Measurements from ENCODE around the gene RTEL1. TPM values are rescaled to one million over a fixed set of nuclear protein-coding genes. Genes with fewer than 3 reads are reported as not detected.

Gene RTEL1
- 5.1 and 11.7 TPM in 2 replicates for total RNA-seq

GRCh38 chr20:63657937-63658748, at the start of gene RTEL1:
RTEL1 (plus strand) TSS chr20:63658312; CDS start chr20:63659403, 1,091 bp downstream.

GRCh38 chr20:63626424-63627128, 31.5 kb upstream of the RTEL1 start, which contains the start of gene GMEB2:
GMEB2 (minus strand) TSS chr20:63627101; CDS start chr20:63619397, 7,704 bp downstream.

GRCh38 chr20:63653041-63653973, 4.8 kb upstream of the RTEL1 start, which contains the start of gene STMN3:
STMN3 (minus strand) TSS chr20:63653424; CDS start chr20:63653345, 79 bp downstream.

GRCh38 chr20:63696628-63697356, 38.7 kb downstream of the RTEL1 start, which contains the start of gene TNFRSF6B:
TNFRSF6B (plus strand) TSS chr20:63696652; CDS start chr20:63696768, 116 bp downstream.

GRCh38 chr20:63707558-63708300, 49.6 kb downstream of the RTEL1 start, which contains the start of the genes ARFRP1 and ZGPAT:
ARFRP1 (minus strand) TSS chr20:63707976; CDS start chr20:63707091, 885 bp downstream.
ZGPAT (plus strand) TSS chr20:63708039; CDS start chr20:63708581, 542 bp downstream.

GRCh38 chr20:63735859-63736718, 78.0 kb downstream of the RTEL1 start, which contains the start of gene LIME1:
LIME1 (plus strand) TSS chr20:63736664; CDS start chr20:63737550, 886 bp downstream.

GRCh38 chr20:63739130-63740069, 81.3 kb downstream of the RTEL1 start, which contains the start of gene SLC2A4RG:
SLC2A4RG (plus strand) TSS chr20:63739776; CDS start chr20:63739913, 137 bp downstream.

Other genes starting within 250 kb of the RTEL1 start
- gene KCNQ2, start 185.7 kb upstream of the RTEL1 start, total RNA-seq: under 0.01 TPM in 1 of 2 replicates, not detected in the other
- gene EEF1A2, start 159.2 kb upstream of the RTEL1 start, total RNA-seq: 1.0 and 1.4 TPM in 2 replicates
- gene PPDPF, start 137.5 kb upstream of the RTEL1 start, total RNA-seq: 58.4 and 133 TPM in 2 replicates
- gene PTK6, start 120.9 kb upstream of the RTEL1 start, total RNA-seq: 35.2 and 51.9 TPM in 2 replicates
- 0.14 and 0.34 TPM in 2 replicates for gene SRMS, start 110.6 kb upstream of the RTEL1 start, total RNA-seq
- gene FNDC11, start 104.2 kb upstream of the RTEL1 start, total RNA-seq: 0.43 and 0.68 TPM in 2 replicates
- gene HELZ2, start 84.1 kb upstream of the RTEL1 start, total RNA-seq: 33.5 and 51.0 TPM in 2 replicates
- 16.1 and 17.7 TPM in 2 replicates for gene GMEB2, start 31.2 kb upstream of the RTEL1 start, total RNA-seq
- under 0.01 and 1.2 TPM in 2 replicates for gene STMN3, start 4.9 kb upstream of the RTEL1 start, total RNA-seq
- gene TNFRSF6B, start 38.3 kb downstream of the RTEL1 start, total RNA-seq: 5.5 and 26.8 TPM in 2 replicates
- gene ARFRP1, start 49.7 kb downstream of the RTEL1 start, total RNA-seq: 28.7 and 51.0 TPM in 2 replicates
- 16.7 and 16.9 TPM in 2 replicates for gene ZGPAT, start 49.7 kb downstream of the RTEL1 start, total RNA-seq
- 1.0 and 4.3 TPM in 2 replicates for gene LIME1, start 78.4 kb downstream of the RTEL1 start, total RNA-seq
- 22.2 and 24.8 TPM in 2 replicates for gene SLC2A4RG, start 81.5 kb downstream of the RTEL1 start, total RNA-seq
- gene ZBTB46, start 173.0 kb downstream of the RTEL1 start, total RNA-seq: 1.2 and 1.7 TPM in 2 replicates
- not detected in 2 replicates for gene ABHD16B, start 203.2 kb downstream of the RTEL1 start, total RNA-seq
- gene TPD52L2, start 207.0 kb downstream of the RTEL1 start, total RNA-seq: 129 and 145 TPM in 2 replicates
- 93.3 and 143 TPM in 2 replicates for gene DNAJC5, start 236.8 kb downstream of the RTEL1 start, total RNA-seq

All from nasal cavity respiratory epithelium epithelial cell of viscerocranial mucosa (primary cell).